Stimulated activated CD8-positive, alpha-beta memory T cell treated with anti-CD3 and anti-CD28 coated beads, Interleukin-4, amount 100 ng/mL, for 48 hours (primary cell): ENCODE results near the gene ADAMTS16.

ENCODE experiments used
- DNase-seq: peaks from one replicate; pipeline ENCODE4 v3.0.0-alpha.2; 2020

ADAMTS16 gene

DNA sequence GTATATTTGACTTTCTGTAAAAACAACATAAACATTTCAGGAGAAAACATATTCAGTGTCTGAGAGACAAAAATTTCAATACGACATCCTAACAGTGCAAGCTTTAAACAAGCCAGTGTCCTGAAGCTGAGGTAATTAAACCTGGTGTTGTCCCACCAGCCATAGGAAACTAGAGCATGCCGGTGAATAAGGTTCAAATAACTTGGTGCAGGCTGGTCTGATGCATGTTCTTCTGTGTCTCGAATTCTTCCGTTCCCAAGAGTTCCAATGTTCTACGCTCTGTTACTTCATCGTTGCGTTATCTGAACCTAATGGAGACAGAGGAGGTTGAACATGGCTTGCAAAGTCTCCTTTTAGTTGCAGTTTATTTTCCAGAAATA lies 48.9 kb downstream of the ADAMTS16 start:
- no peak for DNase-seq

DNA sequence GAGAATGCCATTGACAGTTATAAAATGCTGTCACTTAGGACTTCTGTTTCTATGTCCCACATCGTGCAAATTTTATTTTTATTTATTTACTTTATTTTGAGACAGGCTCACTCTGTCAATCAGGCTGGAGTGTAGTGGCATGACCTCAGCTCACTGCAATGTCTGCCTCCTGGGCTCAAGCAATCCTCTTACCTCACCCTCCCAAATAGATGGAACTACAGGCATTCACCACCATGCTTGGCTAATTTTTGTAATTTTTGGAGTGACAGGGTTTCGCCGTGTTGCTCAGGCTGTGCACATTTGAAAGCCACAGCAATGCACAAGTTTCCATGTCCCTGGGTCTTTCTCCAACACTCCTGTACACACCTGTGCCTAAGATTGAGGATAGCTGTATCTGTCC lies 51.8 kb downstream of the ADAMTS16 start:
- DNase-seq: no peak

DNA sequence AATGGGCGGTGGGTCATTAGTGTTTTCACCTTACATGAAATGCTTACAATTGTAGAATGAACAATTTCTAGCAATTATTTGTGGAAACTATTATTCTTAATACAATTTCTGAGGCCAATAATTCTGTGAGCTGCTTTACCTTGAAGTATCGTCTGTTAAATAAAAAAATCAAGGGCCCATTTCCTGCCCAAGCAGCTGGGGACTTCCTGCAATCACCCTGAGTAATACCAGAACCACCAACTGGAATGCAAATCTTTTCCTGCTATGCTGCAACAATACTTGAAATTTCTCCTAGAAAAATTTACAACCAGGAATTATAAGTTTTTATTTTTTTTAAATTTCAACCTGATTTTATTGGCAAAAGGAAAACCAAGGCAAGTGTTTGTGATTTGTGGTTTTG lies 52.6 kb downstream of the ADAMTS16 start:
- DNase-seq: no peak

DNA sequence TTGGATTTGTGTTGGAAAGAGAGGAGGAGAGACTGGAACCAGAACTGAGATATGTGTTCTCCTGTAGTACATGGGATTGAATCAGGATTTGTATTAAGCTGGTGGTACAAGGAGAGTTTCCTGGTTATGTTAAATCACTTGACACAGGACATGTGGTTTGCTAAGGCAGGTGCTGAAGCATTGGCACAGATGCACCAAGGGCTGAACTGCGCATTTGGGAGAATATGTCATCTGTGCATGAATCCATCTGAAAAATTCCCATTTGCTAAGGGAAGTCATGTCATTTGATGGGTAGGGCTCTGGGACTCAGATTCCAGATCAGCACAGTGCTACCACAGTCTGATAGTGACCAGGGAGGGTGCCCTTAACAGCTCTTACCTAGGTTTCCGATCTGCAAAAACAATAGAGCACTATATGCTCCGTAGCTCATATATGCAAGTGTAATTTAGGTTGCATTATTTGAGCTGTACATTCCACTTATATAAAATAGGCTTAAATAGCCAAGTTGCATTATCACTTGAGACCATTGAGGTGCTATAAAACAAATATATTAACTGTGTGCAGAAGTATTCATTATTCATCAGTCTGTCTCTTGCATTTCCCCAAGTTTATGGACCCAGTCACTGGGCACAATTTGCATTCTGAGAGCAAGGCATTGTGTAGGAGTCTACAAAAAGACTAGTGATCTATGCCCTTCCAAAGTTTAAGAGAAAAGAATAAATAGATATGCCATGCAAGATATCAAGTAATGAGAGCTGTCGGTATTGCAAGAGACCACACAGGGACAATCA lies 55.2 kb downstream of the ADAMTS16 start:
- no peak for DNase-seq

DNA sequence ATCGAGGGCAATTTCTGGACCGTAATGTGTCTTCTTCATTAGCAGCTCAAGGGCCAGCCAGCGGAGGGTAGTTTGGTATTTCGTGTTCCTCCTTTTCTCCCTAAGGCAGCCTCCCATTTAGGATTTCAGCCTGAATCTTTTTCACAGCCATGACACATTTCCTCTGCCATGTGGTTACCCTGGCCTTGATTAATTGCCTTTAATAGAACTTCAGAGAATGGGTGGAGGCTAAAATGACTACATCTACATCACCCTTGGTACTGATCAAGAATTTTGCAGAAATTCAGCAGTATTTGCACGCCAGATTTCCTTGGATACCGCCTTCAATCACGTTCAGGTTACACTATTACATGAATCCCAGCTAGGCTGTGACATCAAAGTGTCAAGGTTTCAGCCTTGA lies 58.0 kb downstream of the ADAMTS16 start:
- DNase-seq: no peak

DNA sequence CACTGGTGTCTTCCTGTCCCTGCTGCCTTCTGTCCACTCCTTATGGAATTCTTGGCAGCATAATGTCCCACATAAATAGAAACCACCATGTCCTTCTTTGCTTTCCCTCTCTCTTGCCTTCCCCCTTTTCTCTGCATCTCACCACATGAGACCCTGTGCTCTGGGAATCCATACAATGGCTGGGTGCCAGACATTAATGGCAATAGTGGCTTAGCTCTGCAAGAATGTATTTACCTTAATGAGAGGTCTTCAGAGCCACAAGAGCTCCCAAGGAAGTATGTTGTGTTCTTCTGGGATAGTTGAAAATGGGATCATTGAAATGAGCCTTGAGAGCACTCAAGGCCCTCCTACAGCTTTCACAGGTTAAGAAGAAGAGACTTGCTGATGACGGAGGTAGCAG lies 58.7 kb downstream of the ADAMTS16 start:
- DNase-seq: no peak

DNA sequence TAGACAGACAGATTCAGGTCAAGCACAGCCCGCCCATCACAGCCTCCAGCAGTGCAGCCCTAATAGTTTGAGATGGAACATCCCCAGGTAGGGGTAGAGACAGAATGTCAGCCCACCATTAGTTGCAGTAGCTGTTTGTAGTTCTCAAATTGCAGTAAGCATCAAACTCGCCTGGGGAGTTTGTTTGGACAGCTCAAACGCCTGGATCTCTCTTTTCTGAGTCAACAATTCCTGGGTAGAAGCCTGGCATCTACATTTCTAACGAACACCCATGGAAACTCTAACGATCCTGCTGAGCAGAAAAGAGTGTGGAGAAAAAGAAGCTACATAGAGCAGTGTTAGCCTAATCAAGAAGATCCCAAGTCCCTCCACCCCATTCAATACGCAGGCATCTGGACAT lies 59.4 kb downstream of the ADAMTS16 start:
- no peak for DNase-seq

DNA sequence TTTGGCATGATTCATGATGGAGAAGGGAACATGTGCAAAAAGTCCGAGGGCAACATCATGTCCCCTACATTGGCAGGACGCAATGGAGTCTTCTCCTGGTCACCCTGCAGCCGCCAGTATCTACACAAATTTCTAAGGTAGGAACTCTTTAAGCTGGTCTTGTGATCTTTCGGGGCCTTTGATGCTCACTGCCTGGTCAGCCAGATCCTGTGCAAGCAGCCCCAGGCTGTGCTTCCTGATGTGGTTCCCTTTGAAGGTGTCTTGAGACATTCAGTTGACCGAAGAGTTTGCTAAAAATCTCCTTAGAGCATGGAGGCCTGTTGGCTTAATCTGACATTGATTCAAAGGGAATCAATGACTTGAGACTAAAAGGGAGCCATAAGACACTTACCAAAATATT lies 60.0 kb downstream of the ADAMTS16 start:
- no peak for DNase-seq

DNA sequence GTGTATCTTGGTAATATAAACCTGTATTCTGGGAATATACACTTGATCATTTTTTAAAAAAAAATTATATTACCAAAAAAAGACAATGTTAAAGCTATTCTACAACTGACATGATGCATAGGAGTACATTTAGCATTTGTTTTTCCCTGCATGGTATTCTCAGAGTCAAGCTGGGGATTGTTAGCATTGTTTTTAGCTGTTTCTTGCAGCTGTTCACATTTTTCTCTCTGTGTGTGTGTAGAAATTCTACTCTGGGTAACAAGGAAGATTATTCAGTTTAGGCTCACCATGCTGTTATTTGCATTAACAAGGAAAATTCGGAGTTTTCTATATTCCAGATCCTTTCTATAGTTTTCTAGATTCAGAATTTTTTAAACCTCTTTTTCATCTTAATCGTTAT lies 62.2 kb downstream of the ADAMTS16 start:
- no peak for DNase-seq

DNA sequence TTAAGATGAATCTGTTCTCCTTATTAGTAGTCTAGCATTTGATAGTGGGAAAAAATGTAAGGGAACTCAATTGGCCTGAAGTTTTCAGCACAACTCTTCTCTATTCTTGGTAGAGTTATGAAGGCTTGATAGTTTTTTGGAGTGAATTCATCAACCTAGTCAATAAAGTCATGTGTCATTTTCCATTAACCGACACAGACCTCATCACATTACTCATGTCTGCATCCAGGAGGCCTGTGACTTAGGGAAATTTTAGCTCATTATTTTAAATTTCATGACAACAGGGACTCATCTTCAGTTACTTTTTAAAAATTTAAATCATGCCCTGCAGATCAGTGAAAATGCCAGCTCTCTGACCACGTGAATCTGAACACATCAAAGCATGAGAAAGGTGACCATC lies 63.3 kb downstream of the ADAMTS16 start:
- DNase-seq: no peak

DNA sequence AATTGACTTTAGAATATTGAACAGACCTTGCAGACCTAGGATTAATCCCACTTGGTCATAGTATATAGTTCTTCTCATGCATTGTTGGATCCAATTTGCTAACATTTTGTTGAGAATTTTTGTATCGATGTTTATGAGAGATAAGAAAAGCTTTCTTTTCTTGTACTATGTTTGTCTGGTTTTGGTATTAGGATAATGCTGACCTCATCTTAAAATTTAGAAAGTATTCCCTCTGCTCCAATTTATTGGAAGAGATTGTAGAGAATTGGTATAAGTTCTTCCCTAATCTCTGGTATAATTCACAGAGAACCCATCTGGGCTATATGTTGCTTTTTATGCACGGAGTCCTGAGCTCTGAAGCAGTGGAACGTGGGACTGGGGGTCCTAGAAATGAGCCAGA lies 67.7 kb downstream of the ADAMTS16 start:
- no peak for DNase-seq

DNA sequence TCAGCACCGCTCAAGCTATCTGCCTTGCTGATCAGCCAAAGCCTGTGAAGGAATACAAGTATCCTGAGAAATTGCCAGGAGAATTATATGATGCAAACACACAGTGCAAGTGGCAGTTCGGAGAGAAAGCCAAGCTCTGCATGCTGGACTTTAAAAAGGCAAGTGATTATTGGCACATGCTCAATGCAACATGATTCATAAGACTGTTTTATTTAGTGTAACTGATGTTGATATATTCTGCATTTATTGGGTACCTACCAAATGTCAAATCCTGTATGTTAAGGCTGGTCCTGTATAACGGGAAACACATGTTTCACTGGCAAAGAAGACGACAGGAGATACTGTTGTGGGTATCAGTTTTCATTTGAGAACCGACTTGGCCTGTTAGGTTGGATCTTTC lies 69.0 kb downstream of the ADAMTS16 start:
- DNase-seq: no peak

DNA sequence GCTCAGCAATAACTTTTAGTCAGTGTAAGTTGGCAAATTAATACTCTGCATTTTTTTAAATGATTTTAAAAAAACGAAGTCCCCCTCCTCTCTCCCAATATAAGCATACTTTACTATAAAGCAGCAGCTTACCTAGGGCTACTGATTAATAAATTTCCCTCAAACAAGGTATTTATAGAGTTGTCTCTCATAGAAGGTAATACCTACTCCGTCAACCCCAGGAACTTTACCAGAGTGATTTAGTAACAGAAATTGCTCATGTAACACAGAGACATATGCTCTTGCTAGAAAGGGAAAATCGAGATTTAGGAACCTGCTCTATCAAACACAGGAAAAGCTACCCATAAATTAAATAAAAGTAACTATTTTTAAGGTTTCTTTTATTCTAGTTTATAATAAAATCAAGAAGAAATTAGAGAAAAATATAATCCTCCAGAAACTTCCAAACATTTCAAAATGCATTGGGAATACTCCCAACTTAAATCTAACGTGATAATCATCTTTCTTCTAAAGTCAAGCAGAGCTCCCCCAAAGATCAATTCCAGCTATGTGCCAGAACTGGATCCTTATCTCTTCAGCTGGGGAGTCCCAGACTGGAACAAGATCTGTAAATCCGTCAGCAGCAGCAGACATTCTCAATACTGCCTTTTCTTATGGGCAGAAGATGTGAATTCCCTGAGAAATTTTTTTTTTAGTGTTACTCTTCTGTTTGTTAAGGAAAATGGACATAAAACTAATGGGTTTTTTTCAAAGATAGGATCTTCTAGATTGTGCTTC lies 69.6 kb downstream of the ADAMTS16 start:
- no peak for DNase-seq

DNA sequence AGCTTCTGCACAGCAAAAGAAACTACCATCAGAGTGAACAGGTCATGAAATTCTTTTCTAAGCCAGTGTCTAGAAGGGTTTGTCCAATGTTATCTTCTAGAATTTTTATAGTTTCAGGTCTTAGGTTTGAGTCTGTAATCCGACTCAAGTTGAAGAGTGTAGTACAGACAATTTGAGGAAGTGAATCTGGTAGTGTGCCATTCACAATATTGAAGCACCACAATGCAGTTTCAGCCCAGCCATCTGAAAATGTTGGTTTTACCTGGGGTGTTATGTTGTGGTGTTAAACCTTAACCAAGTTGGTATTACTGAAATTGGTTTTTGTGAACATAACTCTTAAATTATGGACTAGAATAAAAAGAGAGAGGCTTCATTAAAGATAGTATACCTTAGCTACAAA lies 77.2 kb downstream of the ADAMTS16 start:
- no peak for DNase-seq

DNA sequence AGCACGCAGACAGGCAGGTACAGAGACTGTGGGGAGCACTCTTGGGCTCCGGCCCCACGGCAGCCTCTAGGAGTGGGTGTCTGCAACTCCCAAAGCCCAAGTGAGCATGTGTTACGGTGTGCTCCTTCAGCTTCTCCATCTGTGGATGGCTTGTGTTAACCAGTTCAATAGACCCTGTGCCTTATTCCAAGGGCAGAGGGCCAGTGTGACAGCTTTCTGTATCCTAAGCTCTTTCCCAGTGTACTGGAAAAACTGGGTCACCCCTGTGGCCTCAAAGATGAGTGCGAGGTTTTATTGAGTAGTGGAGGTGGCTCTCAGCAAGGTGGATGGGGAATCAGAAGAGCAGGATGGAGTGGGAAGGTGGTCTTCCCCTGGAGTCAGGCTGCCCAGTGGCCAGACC lies 78.3 kb downstream of the ADAMTS16 start:
- DNase-seq: no peak

DNA sequence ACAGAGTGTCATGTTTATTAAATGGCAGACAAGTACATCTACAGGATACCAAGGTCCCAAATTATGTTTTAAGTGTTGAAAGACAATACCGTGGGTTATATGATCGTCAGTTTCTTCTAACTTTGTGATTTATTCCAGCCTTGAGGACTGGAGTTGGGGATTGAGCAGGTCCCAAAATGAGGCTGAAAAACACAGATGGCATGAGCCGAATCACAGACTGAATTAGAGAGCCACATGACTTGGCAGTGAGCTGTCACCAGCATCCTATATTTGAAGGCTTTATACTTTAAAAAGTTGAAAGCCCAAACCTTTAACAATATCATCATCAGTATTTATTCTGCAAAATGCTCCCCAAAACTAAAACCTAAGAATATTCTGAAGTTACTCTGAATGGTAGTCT lies 79.4 kb downstream of the ADAMTS16 start:
- no peak for DNase-seq

DNA sequence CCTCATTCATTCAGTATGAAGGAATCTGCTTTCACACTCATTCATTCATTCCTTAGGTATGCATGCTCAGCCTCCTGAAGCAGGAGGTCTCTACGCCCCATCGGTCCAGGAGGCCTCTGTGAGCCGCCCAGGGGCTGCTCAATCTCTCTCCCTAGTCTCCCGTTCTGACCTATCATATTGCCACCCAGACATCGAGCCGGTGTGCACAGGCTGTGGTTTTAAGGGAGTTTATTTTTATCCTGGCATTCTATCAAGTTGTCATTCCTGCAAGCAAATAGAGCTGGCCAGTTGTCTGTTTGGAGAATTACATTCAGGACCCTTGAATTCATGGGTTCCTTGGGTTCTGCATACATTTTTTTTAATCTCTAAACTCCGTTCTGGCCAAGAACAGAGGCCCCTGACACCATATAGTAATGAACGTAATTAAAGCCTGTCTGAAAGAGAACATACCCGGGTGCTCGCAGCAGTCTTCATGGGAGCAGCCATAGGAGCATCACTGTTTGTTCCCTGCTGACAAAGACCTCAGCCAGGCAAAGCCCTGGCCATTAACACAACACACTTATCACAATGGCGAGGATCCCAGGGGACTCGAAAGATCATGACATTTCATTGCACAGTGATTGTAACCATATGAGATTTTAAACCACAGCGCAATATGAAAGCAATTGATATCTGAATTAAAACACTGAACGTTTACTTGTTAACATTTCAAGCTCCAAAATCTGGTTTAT lies 80.9 kb downstream of the ADAMTS16 start:
- DNase-seq: no peak

DNA sequence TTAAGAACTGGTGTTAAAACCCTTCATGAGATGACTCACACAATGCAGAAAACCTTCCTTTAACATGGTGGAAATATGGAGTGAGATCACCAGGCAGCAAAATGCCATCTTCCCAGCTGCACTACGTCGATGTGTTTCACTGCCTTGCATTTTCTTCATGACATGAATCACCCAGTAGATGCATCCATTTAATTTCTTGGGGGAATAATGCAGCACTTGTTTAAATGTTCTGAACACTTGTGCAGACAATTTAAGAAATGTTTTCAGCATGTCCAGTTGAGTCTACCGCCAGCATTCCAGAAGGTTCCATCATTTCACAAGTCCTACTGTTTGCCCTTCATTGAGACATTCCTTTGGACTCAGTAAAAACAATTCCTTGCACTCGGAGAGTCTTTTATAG lies 81.6 kb downstream of the ADAMTS16 start:
- no peak for DNase-seq

DNA sequence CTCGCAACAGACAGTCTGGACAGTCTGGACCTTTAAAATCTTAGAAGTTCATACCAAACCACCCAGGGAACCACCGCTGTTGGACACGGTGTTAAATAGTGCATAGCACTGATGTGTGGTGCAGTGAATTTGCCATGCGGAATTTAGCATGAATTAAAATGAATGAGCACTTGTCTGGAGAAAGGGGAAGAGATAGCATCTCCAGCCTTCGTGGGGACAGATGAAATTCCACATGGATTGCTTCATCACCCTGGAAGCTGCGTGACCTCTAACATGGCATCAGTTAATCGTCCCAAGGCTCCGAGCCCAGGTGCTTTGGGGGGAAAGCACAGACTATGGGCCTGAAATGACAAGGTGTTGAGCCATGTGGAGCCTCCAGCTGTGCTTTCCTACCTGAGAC lies 91.4 kb downstream of the ADAMTS16 start:
- no peak for DNase-seq

DNA sequence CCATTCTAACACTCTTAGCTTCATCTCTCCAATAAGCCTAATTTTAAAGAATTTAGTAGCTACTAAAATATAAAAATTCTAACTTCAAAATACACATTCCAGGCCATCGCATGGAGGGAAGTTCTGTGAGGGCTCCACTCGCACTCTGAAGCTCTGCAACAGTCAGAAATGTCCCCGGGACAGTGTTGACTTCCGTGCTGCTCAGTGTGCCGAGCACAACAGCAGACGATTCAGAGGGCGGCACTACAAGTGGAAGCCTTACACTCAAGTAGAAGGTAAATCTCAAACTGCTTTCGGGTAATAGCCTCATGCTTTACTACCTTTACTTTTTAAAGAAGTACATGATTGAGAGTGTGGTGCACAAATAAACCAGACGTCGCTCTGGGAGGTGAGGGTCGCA lies 94.8 kb downstream of the ADAMTS16 start:
- no peak for DNase-seq

DNA sequence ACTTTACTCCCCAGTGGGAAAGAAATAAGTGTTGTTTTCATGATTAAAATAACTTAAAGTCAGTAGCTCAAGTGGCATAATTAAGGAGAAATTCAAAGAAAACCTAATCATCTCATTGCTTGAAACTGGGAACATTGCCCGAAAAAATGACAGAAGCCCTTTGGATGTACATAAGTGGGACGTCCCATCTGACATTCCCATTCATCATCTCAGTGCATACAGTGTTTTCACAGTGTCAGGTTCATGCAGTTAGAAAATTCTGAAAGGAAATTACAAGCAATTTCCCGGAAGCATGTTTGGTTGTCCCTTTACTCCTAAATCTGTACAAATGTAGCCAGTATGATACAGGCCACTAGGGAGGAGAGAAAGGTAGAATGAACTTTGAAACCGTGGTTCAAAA lies 95.6 kb downstream of the ADAMTS16 start:
- no peak for DNase-seq

DNA sequence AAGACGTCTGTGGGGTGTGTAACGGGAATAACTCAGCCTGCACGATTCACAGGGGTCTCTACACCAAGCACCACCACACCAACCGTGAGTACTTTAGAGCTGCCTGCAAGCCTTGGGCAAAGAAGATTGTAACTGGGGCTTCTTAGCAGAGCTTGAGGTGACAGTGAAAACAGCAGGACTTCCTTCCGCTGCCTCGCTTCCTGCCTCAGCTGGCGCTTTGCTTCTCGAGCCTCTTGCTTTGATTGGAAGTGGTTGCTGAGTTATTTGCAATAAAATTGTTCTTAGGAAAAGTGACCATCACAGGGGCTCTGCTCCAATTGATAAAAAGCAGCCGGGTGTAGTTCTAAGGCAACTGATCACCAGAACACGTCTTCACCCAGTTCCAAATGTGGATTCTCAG lies 99.1 kb downstream of the ADAMTS16 start:
- DNase-seq: no peak

DNA sequence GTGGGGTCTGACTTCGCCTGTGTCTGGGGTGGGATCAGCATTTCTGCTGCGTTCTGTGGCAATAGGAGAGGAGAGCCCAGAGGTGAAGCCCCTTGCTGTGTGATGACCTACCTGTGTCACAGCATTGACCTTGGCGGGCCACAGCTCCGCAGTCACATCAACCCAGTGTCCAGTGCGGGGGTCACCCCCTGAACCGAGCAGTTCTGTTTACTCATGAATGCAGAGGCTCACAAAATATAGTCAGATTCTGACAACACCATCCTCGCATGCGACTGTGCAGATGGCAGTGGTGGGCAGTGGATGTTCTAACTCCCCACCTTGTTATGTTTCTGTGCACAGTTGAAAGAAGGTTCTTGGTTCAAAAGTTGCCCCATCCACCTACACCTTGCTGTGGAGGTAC lies 100.1 kb downstream of the ADAMTS16 start:
- no peak for DNase-seq

DNA sequence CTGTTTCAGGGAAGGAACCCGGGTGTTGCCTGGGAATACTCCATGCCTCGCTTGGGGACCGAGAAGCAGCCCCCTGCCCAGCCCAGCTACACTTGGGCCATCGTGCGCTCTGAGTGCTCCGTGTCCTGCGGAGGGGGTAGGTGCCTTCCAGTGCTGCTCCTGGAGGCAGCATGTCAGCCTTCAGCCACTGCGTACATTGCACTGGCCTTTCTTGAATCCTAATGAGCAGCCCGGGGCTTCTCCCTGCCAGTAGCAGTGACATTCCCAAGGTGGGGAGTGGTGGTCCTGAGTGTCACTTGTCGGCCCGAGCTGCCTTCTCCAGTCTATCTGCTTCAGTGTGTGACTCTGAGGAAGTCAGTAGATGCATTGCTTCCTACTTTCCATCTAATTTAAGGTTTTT lies 101.9 kb downstream of the ADAMTS16 start:
- DNase-seq: no peak
